C4-2B (cell line): ENCODE data around the gene CPNE7.

Source experiments
- CTCF ChIP-seq: fragments of 450-650 bp; conservative IDR thresholded peaks from 2 replicates; pipeline ENCODE4 v1.5.1; 2017; ENCODE audit warnings: mild to moderate bottlenecking
- ZFX ChIP-seq: fragments of 450-650 bp; IDR thresholded peaks from 2 replicates; pipeline ENCODE4 v1.6.1; 2017

GRCh38 chr16:89564476-89565255 lies 10.9 kb upstream of the CPNE7 start:
- TF ChIP-seq CTCF (no peak), ZFX (no peak)
